DND-41 (cell line): ENCODE data around the gene TPK1.

Experiments
- ATAC-seq: fragments of 200-7000 bp; cut with Tn5 transposase; 3 replicates; pipeline ENCODE4 v1.9.1; 2021; ENCODE audit warnings: low read depth; ENCODE audit not compliant: insufficient read depth
- DNase-seq: peaks from one replicate; pipeline ENCODE4 v3.0.0-alpha.2; 2020
- H2AFZ ChIP-seq: 2 replicates; pipeline ENCODE4 v1.6.0; 2012; ENCODE audit warnings: low read depth, low read length
- H3K27ac ChIP-seq: 2 replicates; pipeline ENCODE4 v1.5.1; 2012; ENCODE audit warnings: low read length, inconsistent platforms
- H3K27me3 ChIP-seq: fragments of 200-600 bp; sonication (generic); 2 replicates; pipeline ENCODE4 v1.6.0; 2012; ENCODE audit warnings: low read length, mild to moderate bottlenecking, inconsistent platforms; ENCODE audit not compliant: insufficient read depth, poor library complexity
- H3K36me3 ChIP-seq: 2 replicates; pipeline ENCODE4 v1.5.1; 2012; ENCODE audit warnings: low read length, inconsistent platforms; ENCODE audit not compliant: insufficient read depth
- H3K4me1 ChIP-seq: 2 replicates; pipeline ENCODE4 v1.5.1; 2012; ENCODE audit warnings: mild to moderate bottlenecking, low read length; ENCODE audit not compliant: insufficient read depth
- H3K4me2 ChIP-seq: 2 replicates; pipeline ENCODE4 v1.6.0; 2012; ENCODE audit warnings: mild to moderate bottlenecking, moderate library complexity, low read length, inconsistent platforms; ENCODE audit not compliant: insufficient read depth
- H3K4me3 ChIP-seq, 2 experiments: fragments of 200-600 bp in 1 of 2; shearing (Covaris generic) in 1 of 2; 2 replicates each; pipeline ENCODE4 v1.5.1; 2012 to 2016; ENCODE audit warnings: inconsistent platforms in 2 of 2, low read length in 2 of 2, mild to moderate bottlenecking in 2 of 2, low read depth in 1 of 2, moderate library complexity in 1 of 2
- H3K79me2 ChIP-seq: 2 replicates; pipeline ENCODE4 v1.6.0; 2012; ENCODE audit warnings: low read length, inconsistent platforms; ENCODE audit not compliant: insufficient read depth
- H3K9ac ChIP-seq: 2 replicates; pipeline ENCODE4 v1.6.0; 2012; ENCODE audit warnings: low read depth, mild to moderate bottlenecking, inconsistent platforms, low read length, moderate library complexity
- H3K9me3 ChIP-seq: 2 replicates; pipeline ENCODE4 v1.5.1; 2012; ENCODE audit warnings: low read length, moderate library complexity, mild to moderate bottlenecking, inconsistent platforms; ENCODE audit not compliant: insufficient read depth, severe bottlenecking
- H4K20me1 ChIP-seq: 2 replicates; pipeline ENCODE4 v1.6.0; 2012; ENCODE audit warnings: low read length; ENCODE audit not compliant: insufficient read depth
- EZH2 ChIP-seq: IDR thresholded peaks from 3 replicates; pipeline ENCODE4 v1.6.1; 2012; ENCODE audit warnings: borderline replicate concordance, low read depth, mild to moderate bottlenecking, moderate library complexity, low read length, inconsistent platforms; ENCODE audit not compliant: severe bottlenecking
- TF ChIP-seq, protein P1 (sequence below): IDR thresholded peaks from 2 replicates; pipeline ENCODE4 v1.5.1; 2012; ENCODE audit warnings: borderline replicate concordance, low read length, moderate library complexity, mild to moderate bottlenecking; ENCODE audit not compliant: poor library complexity, severe bottlenecking; ENCODE audit errors: extremely low read depth

The TPK1 gene

DNA sequence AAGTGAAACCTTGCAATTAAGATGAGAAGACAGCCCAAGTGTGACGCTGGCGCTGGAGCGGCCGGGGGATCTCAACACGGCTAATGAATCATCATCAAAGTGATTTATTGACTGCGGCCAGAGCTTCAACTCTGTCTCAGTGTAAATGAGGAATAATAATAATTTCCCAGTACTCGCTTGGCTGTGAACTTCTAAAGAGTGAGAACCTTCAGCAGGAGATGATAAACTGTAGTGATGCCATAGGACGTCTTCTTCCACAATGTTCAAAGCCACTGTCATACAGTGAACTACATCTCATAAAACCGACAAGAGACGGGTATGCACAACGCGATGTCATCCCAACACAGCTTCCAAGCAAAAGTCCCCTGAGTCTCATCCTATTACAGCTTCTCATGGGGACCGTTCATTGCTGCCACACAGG lies 308.8 kb downstream of the TPK1 start:
- H3K27ac ChIP-seq, result no peak overlapping the region
- no peaks in the 10 kb centered on the region for H3K4me1 ChIP-seq
- no peak overlapping the region for H3K9ac ChIP-seq
- H3K4me2 ChIP-seq, result no peak overlapping the region
- DNase-seq, result no peak
- no peak for TF ChIP-seq EZH2
- TF ChIP-seq, protein P1, sequence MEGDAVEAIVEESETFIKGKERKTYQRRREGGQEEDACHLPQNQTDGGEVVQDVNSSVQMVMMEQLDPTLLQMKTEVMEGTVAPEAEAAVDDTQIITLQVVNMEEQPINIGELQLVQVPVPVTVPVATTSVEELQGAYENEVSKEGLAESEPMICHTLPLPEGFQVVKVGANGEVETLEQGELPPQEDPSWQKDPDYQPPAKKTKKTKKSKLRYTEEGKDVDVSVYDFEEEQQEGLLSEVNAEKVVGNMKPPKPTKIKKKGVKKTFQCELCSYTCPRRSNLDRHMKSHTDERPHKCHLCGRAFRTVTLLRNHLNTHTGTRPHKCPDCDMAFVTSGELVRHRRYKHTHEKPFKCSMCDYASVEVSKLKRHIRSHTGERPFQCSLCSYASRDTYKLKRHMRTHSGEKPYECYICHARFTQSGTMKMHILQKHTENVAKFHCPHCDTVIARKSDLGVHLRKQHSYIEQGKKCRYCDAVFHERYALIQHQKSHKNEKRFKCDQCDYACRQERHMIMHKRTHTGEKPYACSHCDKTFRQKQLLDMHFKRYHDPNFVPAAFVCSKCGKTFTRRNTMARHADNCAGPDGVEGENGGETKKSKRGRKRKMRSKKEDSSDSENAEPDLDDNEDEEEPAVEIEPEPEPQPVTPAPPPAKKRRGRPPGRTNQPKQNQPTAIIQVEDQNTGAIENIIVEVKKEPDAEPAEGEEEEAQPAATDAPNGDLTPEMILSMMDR, result no peak
- no peaks in the 10 kb centered on the region for H3K36me3 ChIP-seq
- H3K79me2 ChIP-seq, result no peaks in the 10 kb centered on the region
- H3K4me3 ChIP-seq, result no peak overlapping the region
- H2AFZ ChIP-seq, result no peak overlapping the region
- no peaks in the 10 kb centered on the region for H3K27me3 ChIP-seq
- ATAC-seq, result no peak
- no peaks in the 10 kb centered on the region for H3K9me3 ChIP-seq
- no peaks in the 10 kb centered on the region for H4K20me1 ChIP-seq

DNA sequence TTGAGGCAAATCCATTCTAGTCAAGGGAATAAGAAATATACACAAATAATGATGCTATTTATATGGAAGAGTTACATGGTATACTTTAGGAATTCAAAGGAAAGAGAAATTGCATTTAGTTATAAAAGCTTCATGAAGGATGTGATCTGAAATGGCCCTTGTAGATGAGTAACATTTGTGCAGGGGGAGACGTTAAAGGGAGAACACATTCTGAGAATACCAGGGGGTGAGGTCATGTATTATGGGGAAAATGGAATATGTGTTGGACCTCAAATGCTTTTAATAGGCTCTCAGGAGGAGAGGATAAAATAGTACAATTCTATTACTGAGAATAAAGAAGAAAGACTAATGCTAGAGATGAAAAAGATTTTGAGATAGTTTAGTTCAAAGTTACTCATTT lies 309.9 kb downstream of the TPK1 start:
- no peaks in the 10 kb centered on the region for H3K36me3 ChIP-seq
- no peaks in the 10 kb centered on the region for H3K27me3 ChIP-seq
- TF ChIP-seq EZH2, result no peak
- TF ChIP-seq, protein P1, result no peak
- no peaks in the 10 kb centered on the region for H4K20me1 ChIP-seq
- H3K4me2 ChIP-seq, result no peak overlapping the region
- DNase-seq, result no peak
- no peaks in the 10 kb centered on the region for H3K9me3 ChIP-seq
- ATAC-seq, result no peak
- no peak overlapping the region for H2AFZ ChIP-seq
- no peaks in the 10 kb centered on the region for H3K79me2 ChIP-seq
- no peaks in the 10 kb centered on the region for H3K4me1 ChIP-seq
- H3K4me3 ChIP-seq, result no peak overlapping the region
- H3K27ac ChIP-seq, result no peak overlapping the region
- H3K9ac ChIP-seq, result no peak overlapping the region

DNA sequence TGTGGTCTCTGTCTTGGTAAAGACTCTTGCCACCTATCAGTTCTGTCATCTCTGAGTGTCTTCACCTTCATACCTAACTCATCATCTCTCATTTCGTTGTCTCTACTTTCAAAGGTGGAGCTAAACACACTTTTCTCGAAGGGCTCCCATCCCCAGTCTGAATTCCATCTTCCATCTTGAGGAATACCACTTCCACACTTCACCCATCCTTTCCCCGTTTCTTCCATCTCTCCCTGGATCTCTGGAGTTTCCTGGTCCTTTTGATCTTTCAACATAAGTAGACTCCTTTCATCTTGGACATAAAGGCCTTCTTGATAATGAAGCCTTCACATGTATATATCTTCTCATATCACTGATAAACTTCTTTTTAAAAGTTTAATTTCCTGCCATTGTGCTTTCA lies 311.6 kb downstream of the TPK1 start:
- Histone ChIP-seq H3K4me2 (no peak overlapping the region), H2AFZ (no peak overlapping the region), H3K9ac (no peak overlapping the region), H3K27ac (no peak overlapping the region), H3K79me2 (no peaks in the 10 kb centered on the region), H3K4me1 (no peaks in the 10 kb centered on the region), H3K36me3 (no peaks in the 10 kb centered on the region), H3K4me3 (no peak overlapping the region), H3K9me3 (no peaks in the 10 kb centered on the region), H3K27me3 (no peaks in the 10 kb centered on the region), H4K20me1 (no peaks in the 10 kb centered on the region)
- DNase-seq (no peak), ATAC-seq (no peak)
- TF ChIP-seq EZH2, result no peak
- TF ChIP-seq, protein P1, result no peak

DNA sequence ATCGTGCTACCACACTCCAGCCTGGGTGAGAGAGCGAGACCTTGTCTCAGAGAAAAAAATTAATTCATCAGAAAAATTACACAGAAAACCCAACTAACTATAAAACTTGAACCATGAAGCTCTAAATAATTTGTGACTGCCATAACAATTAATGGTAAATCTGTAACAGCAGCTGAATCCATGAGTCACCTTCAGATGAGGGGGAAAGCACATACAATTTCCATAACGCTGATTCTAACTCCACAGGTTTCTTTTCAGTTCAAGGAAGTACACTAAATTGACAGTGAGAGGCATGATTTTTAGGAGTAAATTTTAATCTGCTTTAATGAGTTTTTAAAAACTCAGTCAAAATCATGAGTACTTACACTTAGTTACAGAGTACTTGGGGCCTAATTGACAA lies 312.2 kb downstream of the TPK1 start:
- no peaks in the 10 kb centered on the region for H3K79me2 ChIP-seq
- DNase-seq (no peak), ATAC-seq (no peak)
- no peaks in the 10 kb centered on the region for H3K4me1 ChIP-seq
- no peak overlapping the region for H3K4me2 ChIP-seq
- no peaks in the 10 kb centered on the region for H3K9me3 ChIP-seq
- H3K4me3 ChIP-seq, result no peak overlapping the region
- no peak overlapping the region for H2AFZ ChIP-seq
- H3K36me3 ChIP-seq, result no peaks in the 10 kb centered on the region
- H3K27me3 ChIP-seq, result no peaks in the 10 kb centered on the region
- H4K20me1 ChIP-seq, result no peaks in the 10 kb centered on the region
- H3K27ac ChIP-seq, result no peak overlapping the region
- TF ChIP-seq EZH2, result no peak
- no peak overlapping the region for H3K9ac ChIP-seq
